ENCODE data around the gene OR2Y1.

DNA sequence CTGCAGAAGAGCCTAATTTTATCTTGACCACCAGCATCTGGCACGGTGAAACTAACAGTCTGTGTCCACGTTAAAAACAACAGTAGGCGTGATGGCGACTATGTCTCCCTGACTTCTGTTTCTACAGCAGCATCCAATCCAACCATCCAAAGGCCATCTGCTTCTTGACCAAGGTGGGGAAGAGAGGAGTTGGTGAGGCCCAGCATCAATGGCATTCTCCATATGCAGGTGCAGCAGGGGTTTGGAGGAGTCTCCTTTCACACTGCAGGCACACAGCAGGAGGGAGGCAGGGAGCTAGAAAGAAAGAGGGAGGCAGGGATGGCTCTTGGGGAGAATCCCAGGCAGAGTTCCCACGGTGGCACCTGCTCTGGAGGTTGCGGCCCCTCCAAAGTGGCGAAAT lies 35.8 kb upstream of the OR2Y1 start:
- no peak for TF ChIP-seq POLR2A (IDR thresholded peaks at IDR 0.05)
- TF ChIP-seq, protein P1, sequence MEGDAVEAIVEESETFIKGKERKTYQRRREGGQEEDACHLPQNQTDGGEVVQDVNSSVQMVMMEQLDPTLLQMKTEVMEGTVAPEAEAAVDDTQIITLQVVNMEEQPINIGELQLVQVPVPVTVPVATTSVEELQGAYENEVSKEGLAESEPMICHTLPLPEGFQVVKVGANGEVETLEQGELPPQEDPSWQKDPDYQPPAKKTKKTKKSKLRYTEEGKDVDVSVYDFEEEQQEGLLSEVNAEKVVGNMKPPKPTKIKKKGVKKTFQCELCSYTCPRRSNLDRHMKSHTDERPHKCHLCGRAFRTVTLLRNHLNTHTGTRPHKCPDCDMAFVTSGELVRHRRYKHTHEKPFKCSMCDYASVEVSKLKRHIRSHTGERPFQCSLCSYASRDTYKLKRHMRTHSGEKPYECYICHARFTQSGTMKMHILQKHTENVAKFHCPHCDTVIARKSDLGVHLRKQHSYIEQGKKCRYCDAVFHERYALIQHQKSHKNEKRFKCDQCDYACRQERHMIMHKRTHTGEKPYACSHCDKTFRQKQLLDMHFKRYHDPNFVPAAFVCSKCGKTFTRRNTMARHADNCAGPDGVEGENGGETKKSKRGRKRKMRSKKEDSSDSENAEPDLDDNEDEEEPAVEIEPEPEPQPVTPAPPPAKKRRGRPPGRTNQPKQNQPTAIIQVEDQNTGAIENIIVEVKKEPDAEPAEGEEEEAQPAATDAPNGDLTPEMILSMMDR (IDR thresholded peaks at IDR 0.05): no peak
- TF ChIP-seq POLR2AphosphoS5 (IDR thresholded peaks at IDR 0.05): no peak

Data from stomach (tissue), 4 donors.